ENCODE measurements around the gene RAPSN. TPM values are rescaled to one million over a fixed set of nuclear protein-coding genes. Genes with fewer than 3 reads are reported as not detected.

Gene RAPSN
- total RNA-seq, 1 experiment from 2014 or later: 1.0 TPM

GRCh38 chr11:47464483-47464882, 15.5 kb upstream of the RAPSN start:
- Histone ChIP-seq H3K27me3 (replicated peaks; ENCODE audit: insufficient read depth, low read depth, low read length, poor library complexity) (no peaks in the 10 kb centered on the region), H3K4me3 (ENCODE audit: low read depth, low read length, poor library complexity, severe bottlenecking) (no peak overlapping the region), H3K9me3 (ENCODE audit: low read depth, low read length, poor library complexity, severe bottlenecking) (no peaks in the 10 kb centered on the region), H3K27ac (ENCODE audit: low read depth, low read length, poor library complexity, severe bottlenecking) (peak overlapping the region; percentile 3), H3K4me1 (ENCODE audit: insufficient read depth, low read length, poor library complexity, severe bottlenecking) (peaks cover 42% of the 10 kb centered on the region), H3K36me3 (ENCODE audit: insufficient read depth, low read length, poor library complexity, severe bottlenecking) (peaks cover 45% of the 10 kb centered on the region)
- intact Hi-C loops (cut with micrococcal nuclease; ENCODE audit: unreplicated experiment): no loop called here
- no TSS peak for BruUV-seq (replicated peaks)
- peak; percentile 87 for DNase-seq (ENCODE audit: low spot score)
- CTCF ChIA-PET: interaction anchor here (1.1 kb wide), 1 partner anchor 10 kb away, joined by 7 read pairs; no protein-coding TSS in a partner anchor
- POLR2A ChIA-PET (ENCODE audit: low non-redundant PET): no interaction called here
- TF ChIP-seq CTCF (conservative IDR thresholded peaks at IDR 0.05; ENCODE audit: low read depth, low read length): no peak
- TF ChIP-seq EZH2 (IDR thresholded peaks at IDR 0.05; ENCODE audit: borderline replicate concordance, low read depth, low read length, poor library complexity, severe bottlenecking): no peak

- ChIA-PET CTCF (interaction anchor here (0.6 kb wide), 1 partner anchor 75 kb away, joined by 3 read pairs; no protein-coding TSS in a partner anchor), POLR2A (ENCODE audit: low non-redundant PET) (no interaction called here)
- H3K27ac ChIP-seq (ENCODE audit: low read depth, low read length, poor library complexity, severe bottlenecking): no peak overlapping the region
- TF ChIP-seq CTCF (conservative IDR thresholded peaks at IDR 0.05; ENCODE audit: low read depth, low read length) (no peak), EZH2 (IDR thresholded peaks at IDR 0.05; ENCODE audit: borderline replicate concordance, low read depth, low read length, poor library complexity, severe bottlenecking) (no peak)
- no peak for DNase-seq (ENCODE audit: low spot score)
- intact Hi-C loops (cut with micrococcal nuclease; ENCODE audit: unreplicated experiment): no loop called here
- no peaks in the 10 kb centered on the region for H3K27me3 ChIP-seq (replicated peaks; ENCODE audit: insufficient read depth, low read depth, low read length, poor library complexity)
- H3K9me3 ChIP-seq (ENCODE audit: low read depth, low read length, poor library complexity, severe bottlenecking): no peaks in the 10 kb centered on the region
- peaks cover 21% of the 10 kb centered on the region for H3K36me3 ChIP-seq (ENCODE audit: insufficient read depth, low read length, poor library complexity, severe bottlenecking)
- no TSS peak for BruUV-seq (replicated peaks)
- H3K4me1 ChIP-seq (ENCODE audit: insufficient read depth, low read length, poor library complexity, severe bottlenecking): peaks cover 23% of the 10 kb centered on the region
- no peak overlapping the region for H3K4me3 ChIP-seq (ENCODE audit: low read depth, low read length, poor library complexity, severe bottlenecking)
Observed at GRCh38 chr11:47461876-47462275, 12.9 kb upstream of the RAPSN start.

- TF ChIP-seq EZH2 (IDR thresholded peaks at IDR 0.05; ENCODE audit: borderline replicate concordance, low read depth, low read length, poor library complexity, severe bottlenecking): no peak
- TF ChIP-seq CTCF (conservative IDR thresholded peaks at IDR 0.05; ENCODE audit: low read depth, low read length): no peak
- CTCF ChIA-PET: interaction anchor here (0.5 kb wide), 1 partner anchor 60 kb away, joined by 6 read pairs; no protein-coding TSS in a partner anchor
- Histone ChIP-seq H3K27ac (ENCODE audit: low read depth, low read length, poor library complexity, severe bottlenecking) (no peak overlapping the region), H3K27me3 (replicated peaks; ENCODE audit: insufficient read depth, low read depth, low read length, poor library complexity) (no peaks in the 10 kb centered on the region), H3K4me1 (ENCODE audit: insufficient read depth, low read length, poor library complexity, severe bottlenecking) (peaks cover 12% of the 10 kb centered on the region), H3K36me3 (ENCODE audit: insufficient read depth, low read length, poor library complexity, severe bottlenecking) (peaks cover 19% of the 10 kb centered on the region), H3K4me3 (ENCODE audit: low read depth, low read length, poor library complexity, severe bottlenecking) (no peak overlapping the region), H3K9me3 (ENCODE audit: low read depth, low read length, poor library complexity, severe bottlenecking) (no peaks in the 10 kb centered on the region)
- DNase-seq (ENCODE audit: low spot score): no peak
- POLR2A ChIA-PET (ENCODE audit: low non-redundant PET): no interaction called here
- intact Hi-C loops (cut with micrococcal nuclease; ENCODE audit: unreplicated experiment): no loop called here
- BruUV-seq (replicated peaks): TSS peak; percentile 12
Observed at GRCh38 chr11:47460571-47461235, 11.8 kb upstream of the RAPSN start.
